Measurements from ENCODE around the gene TMCO4.

GRCh38 chr1:19808351-19808750 is 8.6 kb upstream of the TMCO4 start:
- TF ChIP-seq ZNF585B (tag by site-specific recombination; IDR thresholded peaks at IDR 0.05) (no peak), ZNF561 (tag by site-specific recombination; IDR thresholded peaks at IDR 0.05; ENCODE audit: borderline replicate concordance) (no peak), PRDM1 (tag by site-specific recombination; IDR thresholded peaks at IDR 0.05) (no peak)
